Measurements from ENCODE around the gene LZTFL1.

GRCh38 chr3:45873638-45874037, 31.7 kb upstream of the LZTFL1 start:
- TF ChIP-seq POLR2A (IDR thresholded peaks at IDR 0.05; ENCODE audit: low read length) (no peak), GATA1 (IDR thresholded peaks at IDR 0.05; ENCODE audit: low read depth, low read length) (no peak)
